B cell (primary cell): Measurements from ENCODE around the gene KIF2A.

Experiments used
- CTCF ChIP-seq: fragments of 200-600 bp; IDR thresholded peaks from one replicate; pipeline ENCODE4 v1.8.0; 2022; ENCODE audit warnings: antibody characterized with exemption, mild to moderate bottlenecking
- EZH2 ChIP-seq: IDR thresholded peaks from 2 replicates; pipeline ENCODE4 v1.6.1; 2012; ENCODE audit warnings: borderline replicate concordance, low read depth, mild to moderate bottlenecking, moderate library complexity, low read length; ENCODE audit not compliant: insufficient read depth, poor library complexity, severe bottlenecking

DNA sequence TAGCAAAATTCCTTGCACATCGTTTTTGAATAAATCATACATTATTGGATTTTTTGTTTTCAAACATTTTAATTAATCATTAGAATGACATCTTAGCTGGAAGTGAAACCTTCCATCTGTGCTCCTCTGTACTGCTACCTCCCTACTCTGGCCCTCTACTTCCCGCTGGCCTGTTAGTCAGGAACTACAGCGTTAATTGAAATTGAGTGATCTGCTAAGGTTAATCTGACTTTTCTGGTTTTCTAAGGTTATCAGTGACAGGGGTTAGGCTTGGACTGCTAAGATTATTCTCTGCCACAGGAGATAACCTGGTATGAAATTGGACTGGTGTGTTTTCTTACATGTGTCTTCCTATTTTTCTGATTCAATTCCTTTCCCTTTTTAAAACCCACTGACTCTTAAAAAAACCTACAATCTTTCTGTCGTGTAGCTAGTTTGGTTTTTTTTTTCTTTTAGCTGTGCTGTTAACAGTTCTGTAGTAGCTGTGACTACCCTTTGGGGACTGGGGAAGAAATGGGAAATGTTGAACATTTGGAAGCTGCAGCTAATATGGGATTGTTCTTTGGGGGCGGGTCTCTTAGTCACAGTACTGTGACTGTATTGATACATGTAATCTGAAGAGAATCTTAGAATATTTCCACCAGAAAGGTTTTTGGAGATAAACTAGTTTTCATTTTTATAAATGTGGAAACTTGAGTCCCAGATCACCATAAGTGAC, 4.6 kb downstream of the KIF2A start:
- TF ChIP-seq EZH2 (no peak), CTCF (no peak)
